ENCODE data around the gene MOCS3.

Gene MOCS3

DNA sequence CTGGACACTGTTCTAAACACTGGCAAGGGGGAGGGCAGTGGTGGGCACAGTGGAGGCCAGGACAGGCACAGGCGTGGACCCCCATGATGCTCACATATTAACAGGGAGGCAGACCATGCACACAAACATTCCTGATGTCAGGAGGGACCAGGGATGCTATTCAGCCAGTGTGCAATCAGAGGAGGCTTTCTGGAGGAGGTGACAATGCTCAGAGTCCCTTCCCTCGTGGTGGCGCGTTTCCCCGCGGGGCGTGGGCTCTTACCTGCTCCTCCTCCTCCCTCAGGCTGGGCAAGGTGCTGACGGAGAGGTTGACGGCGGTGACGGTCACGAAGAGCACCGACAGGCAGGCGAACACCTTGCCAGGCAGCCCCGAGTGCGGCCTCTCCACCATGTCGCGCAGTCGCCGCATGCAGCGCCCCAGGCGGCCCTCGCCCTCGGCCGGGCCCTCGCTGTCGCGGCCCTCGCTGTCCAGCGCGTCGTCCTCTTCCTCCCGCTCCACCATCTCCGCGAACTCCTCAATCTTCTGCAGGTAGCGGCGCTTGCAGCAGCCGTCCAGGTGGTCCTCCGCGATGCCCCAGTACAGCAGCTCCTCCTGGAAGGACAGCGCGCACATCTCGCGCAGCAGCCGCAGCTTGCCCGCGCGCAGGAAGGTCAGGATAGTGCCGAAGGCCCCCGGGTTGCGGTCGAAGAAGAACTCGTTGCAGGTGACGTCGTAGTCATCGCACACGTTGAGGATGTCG lies 50.9 kb downstream of the MOCS3 start:
- in situ Hi-C loops (cut with MboI; ENCODE audit: low sequenced_read_pairs): no loop called here

DNA sequence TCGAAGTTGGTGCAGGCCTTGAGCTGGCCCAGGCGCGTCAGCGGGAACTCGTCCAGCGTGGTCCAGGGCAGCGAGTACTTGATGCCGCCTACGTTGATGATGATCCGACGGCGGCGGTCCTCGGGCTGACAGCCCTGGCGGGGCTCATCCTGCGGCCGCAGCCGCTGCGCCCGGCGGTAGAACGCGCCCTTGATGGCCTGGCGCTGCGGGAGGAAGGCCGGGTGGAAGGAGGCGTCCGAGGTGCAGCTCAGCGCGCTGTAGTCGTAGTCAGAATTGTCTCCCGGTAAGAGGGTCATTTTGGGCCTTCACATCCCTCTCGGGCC lies 51.4 kb downstream of the MOCS3 start:
- in situ Hi-C loops (cut with MboI; ENCODE audit: low sequenced_read_pairs): no loop called here

DNA sequence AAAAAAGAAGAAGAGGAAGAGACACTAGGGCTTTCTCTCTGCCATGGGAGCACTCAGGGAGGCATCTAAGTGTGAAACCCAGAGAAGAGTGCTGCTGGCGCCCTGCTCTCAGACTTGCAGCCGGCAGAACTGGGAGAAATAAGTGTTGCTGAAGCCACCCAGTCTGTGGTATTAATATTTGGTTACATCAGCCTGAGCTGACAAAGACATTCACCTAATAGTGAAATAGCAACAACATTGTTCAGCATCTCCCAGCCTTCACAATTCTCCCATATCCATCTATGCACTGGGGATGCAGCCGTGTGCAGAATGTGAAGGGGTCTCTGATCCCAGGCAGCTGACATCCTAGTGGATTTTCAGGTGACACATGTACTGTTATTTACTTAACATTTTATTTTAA lies 52.3 kb downstream of the MOCS3 start:
- in situ Hi-C loops (cut with MboI; ENCODE audit: low sequenced_read_pairs): no loop called here

DNA sequence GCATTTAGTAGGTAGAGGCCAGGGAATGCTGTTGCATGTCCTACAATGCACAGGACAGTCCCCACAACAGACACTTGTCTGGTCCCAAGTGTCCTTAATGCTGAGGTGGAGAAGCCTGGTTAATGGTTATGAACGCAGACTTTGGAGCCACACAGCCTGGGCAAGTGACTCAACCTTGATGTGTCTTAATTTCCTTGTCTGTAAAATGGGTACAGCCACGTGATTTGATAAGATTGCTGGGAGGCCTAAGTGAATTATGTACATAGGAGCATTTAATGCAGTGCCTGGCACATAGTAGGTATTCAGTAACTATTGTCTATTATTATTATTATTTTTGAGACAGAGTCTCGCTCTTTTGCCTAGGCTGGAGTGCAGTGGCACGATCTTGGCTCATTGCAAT lies 52.9 kb downstream of the MOCS3 start:
- in situ Hi-C loops (cut with MboI; ENCODE audit: low sequenced_read_pairs): no loop called here

DNA sequence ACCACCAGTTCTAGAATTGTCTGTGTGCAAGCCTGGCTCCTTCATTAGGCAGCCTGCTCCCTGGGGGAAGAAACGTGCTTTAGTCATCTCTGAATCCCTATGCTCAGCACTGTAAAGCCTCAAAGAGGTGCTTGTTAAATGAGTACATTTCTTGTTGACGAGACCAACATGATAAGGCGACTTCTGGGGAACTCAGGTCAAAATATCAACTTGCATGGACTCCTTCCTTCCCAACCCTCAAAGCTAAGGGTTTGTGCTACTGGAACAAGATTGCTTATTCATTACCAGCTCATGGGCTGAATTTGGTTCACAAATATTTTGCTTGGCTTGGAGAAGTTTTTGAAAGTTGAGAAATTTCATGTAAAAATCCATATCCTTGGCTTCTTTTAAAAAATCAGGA lies 53.7 kb downstream of the MOCS3 start:
- in situ Hi-C loops (cut with MboI; ENCODE audit: low sequenced_read_pairs): no loop called here

All from HL-60/S4 treated with retinoic acid at 250 ng/mL for 4 days and 3 days (cell line).